OCI-LY3 (cell line): ENCODE data around the gene CADPS.

Experiments
- CTCF ChIP-seq: fragments of 200-600, 300-600 bp; sonication (generic); IDR thresholded peaks from 2 replicates; pipeline ENCODE4 v1.5.1; 2014; ENCODE audit warnings: antibody characterized with exemption, low read length, low read depth
- EZH2phosphoT487 ChIP-seq: fragments of 200-600 bp; shearing (Covaris generic); IDR thresholded peaks from 2 replicates; pipeline ENCODE4 v1.6.1; 2018; ENCODE audit warnings: antibody characterized with exemption, mixed run types, low read depth

DNA sequence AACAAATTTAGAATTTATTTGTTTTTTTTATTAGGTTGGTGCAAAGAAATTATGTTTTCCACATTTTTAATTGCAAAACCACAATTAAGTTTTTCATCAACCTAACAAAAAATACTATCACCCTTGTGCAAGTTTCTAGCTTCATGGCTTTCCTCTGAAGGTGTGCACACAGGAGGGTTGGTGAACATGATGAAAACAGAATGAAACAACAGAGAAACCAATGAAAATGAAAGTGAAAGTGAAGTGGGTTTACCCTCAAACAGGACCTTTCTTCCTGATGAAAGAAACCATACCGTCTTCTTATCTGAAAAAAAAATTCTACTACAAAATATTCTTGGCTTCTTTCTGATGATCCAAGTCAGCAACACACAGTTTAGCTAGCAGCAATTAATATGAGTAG, 429.9 kb downstream of the CADPS start:
- no peak for TF ChIP-seq CTCF
- no peak for TF ChIP-seq EZH2phosphoT487
